ENCODE measurements around the gene ZNF513. TPM values are rescaled to one million over a fixed set of nuclear protein-coding genes. Genes with fewer than 3 reads are reported as not detected.
A peak's percentile ranks its signal among the peaks of the same experiment; 100 is the strongest.

Gene ZNF513
- total RNA-seq, 1 experiment from 2014 or later: 23.6 TPM

DNA sequence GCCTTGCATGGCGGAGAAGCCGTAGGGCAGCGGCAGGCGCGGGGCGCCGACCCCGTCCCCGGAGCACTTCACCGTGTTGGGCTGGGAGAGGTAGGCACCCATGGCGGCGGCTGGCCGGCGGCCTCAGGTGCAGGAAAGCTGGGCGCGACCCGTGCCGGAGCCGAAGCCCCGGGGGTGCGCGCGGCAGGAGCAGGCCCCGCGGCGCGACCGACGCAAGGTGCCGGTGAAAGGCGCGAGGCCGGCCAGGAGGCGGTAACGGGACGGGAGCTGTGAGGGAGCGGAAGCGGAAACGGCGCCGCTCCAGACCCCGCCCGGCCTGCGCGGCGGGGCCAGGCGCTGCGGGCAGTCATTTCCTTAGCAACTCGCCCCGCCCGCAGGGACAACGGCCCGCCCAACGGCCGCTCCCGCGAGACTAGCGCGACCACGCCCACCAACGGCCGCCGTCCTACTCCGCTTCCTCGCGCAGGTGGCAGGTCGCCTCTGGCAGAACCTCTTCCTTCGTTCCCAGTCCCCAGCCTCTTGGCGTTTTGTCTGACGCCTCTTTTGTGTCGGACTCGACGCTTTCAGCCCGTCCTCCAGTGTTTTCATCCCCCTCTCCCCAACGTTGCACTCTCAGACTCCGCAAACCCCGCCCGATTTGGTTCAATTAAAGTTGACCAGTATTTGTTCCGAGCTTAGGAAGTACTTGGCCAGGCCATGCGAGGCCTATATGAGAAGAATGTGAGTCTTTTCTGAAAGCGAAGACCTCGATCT is 29.0 kb upstream of the ZNF513 start, which contains the start of gene PPM1G:
TSS of gene PPM1G (minus strand) at position 271 of the 753 bp plus-strand sequence. CDS start at position 102, 169 bp downstream.
- ChIA-PET CTCF (interaction anchor here (0.6 to 3.9 kb wide), 7 partner anchors 9 to 274 kb away, joined by 3 to 52 read pairs (median 4); partner anchors contain the start of genes NRBP1, ZNF512 and ZNF513), POLR2A (interaction anchor here (0.6 to 2.5 kb wide), 3 partner anchors 19 to 232 kb away, joined by 3 to 28 read pairs (median 3); partner anchors contain the start of genes NRBP1 and ZNF513)
- Mint-ChIP-seq H3K4me3 (peak within 1 kb of the TSS; percentile 84), H3K9me3 (peaks cover 8% of the 10 kb centered on the region), H3K4me1 (peaks cover 18% of the 10 kb centered on the region), H3K27me3 (ENCODE audit: low read depth) (peaks cover 13% of the 10 kb centered on the region), H3K27ac (peak within 1 kb of the TSS; percentile 97), H3K36me3 (peaks cover 13% of the 10 kb centered on the region)
- DNase-seq (ENCODE audit: low spot score) (peak; percentile 98), ATAC-seq (peak; percentile 92)
- no peak for TF ChIP-seq JUN (CRISPR knock-in tag; IDR thresholded peaks at IDR 0.05)
- 0 out of 2 replicates have a peak, but pooled peaks have one; percentile 79 for TF ChIP-seq NR3C1 (CRISPR knock-in tag; conservative IDR thresholded peaks at IDR 0.05; ENCODE audit: low read depth)
- no peak for TF ChIP-seq JAZF1 (CRISPR knock-in tag; IDR thresholded peaks at IDR 0.05)
- TF ChIP-seq, protein P1, sequence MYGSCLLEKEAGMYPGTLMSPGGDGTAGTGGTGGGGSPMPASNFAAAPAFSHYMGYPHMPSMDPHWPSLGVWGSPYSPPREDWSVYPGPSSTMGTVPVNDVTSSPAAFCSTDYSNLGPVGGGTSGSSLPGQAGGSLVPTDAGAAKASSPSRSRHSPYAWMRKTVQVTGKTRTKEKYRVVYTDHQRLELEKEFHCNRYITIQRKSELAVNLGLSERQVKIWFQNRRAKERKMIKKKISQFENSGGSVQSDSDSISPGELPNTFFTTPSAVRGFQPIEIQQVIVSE (CRISPR knock-in tag; IDR thresholded peaks at IDR 0.05; ENCODE audit: borderline replicate concordance): no peak
- TF ChIP-seq, protein P2, sequence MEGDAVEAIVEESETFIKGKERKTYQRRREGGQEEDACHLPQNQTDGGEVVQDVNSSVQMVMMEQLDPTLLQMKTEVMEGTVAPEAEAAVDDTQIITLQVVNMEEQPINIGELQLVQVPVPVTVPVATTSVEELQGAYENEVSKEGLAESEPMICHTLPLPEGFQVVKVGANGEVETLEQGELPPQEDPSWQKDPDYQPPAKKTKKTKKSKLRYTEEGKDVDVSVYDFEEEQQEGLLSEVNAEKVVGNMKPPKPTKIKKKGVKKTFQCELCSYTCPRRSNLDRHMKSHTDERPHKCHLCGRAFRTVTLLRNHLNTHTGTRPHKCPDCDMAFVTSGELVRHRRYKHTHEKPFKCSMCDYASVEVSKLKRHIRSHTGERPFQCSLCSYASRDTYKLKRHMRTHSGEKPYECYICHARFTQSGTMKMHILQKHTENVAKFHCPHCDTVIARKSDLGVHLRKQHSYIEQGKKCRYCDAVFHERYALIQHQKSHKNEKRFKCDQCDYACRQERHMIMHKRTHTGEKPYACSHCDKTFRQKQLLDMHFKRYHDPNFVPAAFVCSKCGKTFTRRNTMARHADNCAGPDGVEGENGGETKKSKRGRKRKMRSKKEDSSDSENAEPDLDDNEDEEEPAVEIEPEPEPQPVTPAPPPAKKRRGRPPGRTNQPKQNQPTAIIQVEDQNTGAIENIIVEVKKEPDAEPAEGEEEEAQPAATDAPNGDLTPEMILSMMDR (IDR thresholded peaks at IDR 0.05): no peak
- TF ChIP-seq MYBL2 (CRISPR knock-in tag; IDR thresholded peaks at IDR 0.05): peak; percentile 91; the same call in 1 of the 2 replicates
- TF ChIP-seq, protein P3, sequence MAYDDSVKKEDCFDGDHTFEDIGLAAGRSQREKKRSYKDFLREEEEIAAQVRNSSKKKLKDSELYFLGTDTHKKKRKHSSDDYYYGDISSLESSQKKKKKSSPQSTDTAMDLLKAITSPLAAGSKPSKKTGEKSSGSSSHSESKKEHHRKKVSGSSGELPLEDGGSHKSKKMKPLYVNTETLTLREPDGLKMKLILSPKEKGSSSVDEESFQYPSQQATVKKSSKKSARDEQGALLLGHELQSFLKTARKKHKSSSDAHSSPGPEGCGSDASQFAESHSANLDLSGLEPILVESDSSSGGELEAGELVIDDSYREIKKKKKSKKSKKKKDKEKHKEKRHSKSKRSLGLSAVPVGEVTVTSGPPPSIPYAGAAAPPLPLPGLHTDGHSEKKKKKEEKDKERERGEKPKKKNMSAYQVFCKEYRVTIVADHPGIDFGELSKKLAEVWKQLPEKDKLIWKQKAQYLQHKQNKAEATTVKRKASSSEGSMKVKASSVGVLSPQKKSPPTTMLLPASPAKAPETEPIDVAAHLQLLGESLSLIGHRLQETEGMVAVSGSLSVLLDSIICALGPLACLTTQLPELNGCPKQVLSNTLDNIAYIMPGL (CRISPR knock-in tag; IDR thresholded peaks at IDR 0.05): peak; percentile 96; the same call in 1 of the 2 replicates
- TF ChIP-seq, protein P4, sequence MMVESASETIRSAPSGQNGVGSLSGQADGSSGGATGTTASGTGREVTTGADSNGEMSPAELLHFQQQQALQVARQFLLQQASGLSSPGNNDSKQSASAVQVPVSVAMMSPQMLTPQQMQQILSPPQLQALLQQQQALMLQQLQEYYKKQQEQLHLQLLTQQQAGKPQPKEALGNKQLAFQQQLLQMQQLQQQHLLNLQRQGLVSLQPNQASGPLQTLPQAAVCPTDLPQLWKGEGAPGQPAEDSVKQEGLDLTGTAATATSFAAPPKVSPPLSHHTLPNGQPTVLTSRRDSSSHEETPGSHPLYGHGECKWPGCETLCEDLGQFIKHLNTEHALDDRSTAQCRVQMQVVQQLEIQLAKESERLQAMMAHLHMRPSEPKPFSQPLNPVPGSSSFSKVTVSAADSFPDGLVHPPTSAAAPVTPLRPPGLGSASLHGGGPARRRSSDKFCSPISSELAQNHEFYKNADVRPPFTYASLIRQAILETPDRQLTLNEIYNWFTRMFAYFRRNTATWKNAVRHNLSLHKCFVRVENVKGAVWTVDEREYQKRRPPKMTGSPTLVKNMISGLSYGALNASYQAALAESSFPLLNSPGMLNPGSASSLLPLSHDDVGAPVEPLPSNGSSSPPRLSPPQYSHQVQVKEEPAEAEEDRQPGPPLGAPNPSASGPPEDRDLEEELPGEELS (CRISPR knock-in tag; IDR thresholded peaks at IDR 0.05): no peak; the same call in 1 of the 2 replicates
- TF ChIP-seq IRF2 (CRISPR knock-in tag; IDR thresholded peaks at IDR 0.05; ENCODE audit: borderline replicate concordance, low read depth): no peak
- no peak for TF ChIP-seq NR2C2 (CRISPR knock-in tag; IDR thresholded peaks at IDR 0.05)
- TF ChIP-seq, protein P5, sequence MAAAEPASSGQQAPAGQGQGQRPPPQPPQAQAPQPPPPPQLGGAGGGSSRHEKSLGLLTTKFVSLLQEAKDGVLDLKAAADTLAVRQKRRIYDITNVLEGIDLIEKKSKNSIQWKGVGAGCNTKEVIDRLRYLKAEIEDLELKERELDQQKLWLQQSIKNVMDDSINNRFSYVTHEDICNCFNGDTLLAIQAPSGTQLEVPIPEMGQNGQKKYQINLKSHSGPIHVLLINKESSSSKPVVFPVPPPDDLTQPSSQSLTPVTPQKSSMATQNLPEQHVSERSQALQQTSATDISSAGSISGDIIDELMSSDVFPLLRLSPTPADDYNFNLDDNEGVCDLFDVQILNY (CRISPR knock-in tag; IDR thresholded peaks at IDR 0.05): peak; percentile 95
- TF ChIP-seq, protein P6, sequence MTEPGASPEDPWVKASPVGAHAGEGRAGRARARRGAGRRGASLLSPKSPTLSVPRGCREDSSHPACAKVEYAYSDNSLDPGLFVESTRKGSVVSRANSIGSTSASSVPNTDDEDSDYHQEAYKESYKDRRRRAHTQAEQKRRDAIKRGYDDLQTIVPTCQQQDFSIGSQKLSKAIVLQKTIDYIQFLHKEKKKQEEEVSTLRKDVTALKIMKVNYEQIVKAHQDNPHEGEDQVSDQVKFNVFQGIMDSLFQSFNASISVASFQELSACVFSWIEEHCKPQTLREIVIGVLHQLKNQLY (CRISPR knock-in tag; IDR thresholded peaks at IDR 0.05): peak; percentile 88
- peak; percentile 73; the same call in 1 of the 2 replicates for TF ChIP-seq ATF1 (CRISPR knock-in tag; IDR thresholded peaks at IDR 0.05)
- TF ChIP-seq CBFB (CRISPR knock-in tag; IDR thresholded peaks at IDR 0.05; ENCODE audit: low read depth): peak; percentile 93; the same call in 1 of the 2 replicates
- no peak for TF ChIP-seq OVOL2 (CRISPR knock-in tag; IDR thresholded peaks at IDR 0.05; ENCODE audit: borderline replicate concordance)
- TF ChIP-seq, protein P7, sequence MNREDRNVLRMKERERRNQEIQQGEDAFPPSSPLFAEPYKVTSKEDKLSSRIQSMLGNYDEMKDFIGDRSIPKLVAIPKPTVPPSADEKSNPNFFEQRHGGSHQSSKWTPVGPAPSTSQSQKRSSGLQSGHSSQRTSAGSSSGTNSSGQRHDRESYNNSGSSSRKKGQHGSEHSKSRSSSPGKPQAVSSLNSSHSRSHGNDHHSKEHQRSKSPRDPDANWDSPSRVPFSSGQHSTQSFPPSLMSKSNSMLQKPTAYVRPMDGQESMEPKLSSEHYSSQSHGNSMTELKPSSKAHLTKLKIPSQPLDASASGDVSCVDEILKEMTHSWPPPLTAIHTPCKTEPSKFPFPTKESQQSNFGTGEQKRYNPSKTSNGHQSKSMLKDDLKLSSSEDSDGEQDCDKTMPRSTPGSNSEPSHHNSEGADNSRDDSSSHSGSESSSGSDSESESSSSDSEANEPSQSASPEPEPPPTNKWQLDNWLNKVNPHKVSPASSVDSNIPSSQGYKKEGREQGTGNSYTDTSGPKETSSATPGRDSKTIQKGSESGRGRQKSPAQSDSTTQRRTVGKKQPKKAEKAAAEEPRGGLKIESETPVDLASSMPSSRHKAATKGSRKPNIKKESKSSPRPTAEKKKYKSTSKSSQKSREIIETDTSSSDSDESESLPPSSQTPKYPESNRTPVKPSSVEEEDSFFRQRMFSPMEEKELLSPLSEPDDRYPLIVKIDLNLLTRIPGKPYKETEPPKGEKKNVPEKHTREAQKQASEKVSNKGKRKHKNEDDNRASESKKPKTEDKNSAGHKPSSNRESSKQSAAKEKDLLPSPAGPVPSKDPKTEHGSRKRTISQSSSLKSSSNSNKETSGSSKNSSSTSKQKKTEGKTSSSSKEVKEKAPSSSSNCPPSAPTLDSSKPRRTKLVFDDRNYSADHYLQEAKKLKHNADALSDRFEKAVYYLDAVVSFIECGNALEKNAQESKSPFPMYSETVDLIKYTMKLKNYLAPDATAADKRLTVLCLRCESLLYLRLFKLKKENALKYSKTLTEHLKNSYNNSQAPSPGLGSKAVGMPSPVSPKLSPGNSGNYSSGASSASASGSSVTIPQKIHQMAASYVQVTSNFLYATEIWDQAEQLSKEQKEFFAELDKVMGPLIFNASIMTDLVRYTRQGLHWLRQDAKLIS (CRISPR knock-in tag; IDR thresholded peaks at IDR 0.05; ENCODE audit: borderline replicate concordance): no peak
- TF ChIP-seq NR1H2 (CRISPR knock-in tag; IDR thresholded peaks at IDR 0.05): no peak
- TF ChIP-seq, protein P8, sequence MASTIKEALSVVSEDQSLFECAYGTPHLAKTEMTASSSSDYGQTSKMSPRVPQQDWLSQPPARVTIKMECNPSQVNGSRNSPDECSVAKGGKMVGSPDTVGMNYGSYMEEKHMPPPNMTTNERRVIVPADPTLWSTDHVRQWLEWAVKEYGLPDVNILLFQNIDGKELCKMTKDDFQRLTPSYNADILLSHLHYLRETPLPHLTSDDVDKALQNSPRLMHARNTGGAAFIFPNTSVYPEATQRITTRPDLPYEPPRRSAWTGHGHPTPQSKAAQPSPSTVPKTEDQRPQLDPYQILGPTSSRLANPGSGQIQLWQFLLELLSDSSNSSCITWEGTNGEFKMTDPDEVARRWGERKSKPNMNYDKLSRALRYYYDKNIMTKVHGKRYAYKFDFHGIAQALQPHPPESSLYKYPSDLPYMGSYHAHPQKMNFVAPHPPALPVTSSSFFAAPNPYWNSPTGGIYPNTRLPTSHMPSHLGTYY (CRISPR knock-in tag; IDR thresholded peaks at IDR 0.05): no peak
- no peak for TF ChIP-seq ZNF671 (CRISPR knock-in tag; IDR thresholded peaks at IDR 0.05)
- TF ChIP-seq, protein P9, sequence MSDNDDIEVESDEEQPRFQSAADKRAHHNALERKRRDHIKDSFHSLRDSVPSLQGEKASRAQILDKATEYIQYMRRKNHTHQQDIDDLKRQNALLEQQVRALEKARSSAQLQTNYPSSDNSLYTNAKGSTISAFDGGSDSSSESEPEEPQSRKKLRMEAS (CRISPR knock-in tag; IDR thresholded peaks at IDR 0.05): peak; percentile 95
- no peak; the same call in 1 of the 2 replicates for TF ChIP-seq NFYB (CRISPR knock-in tag; conservative IDR thresholded peaks at IDR 0.05; ENCODE audit: low read depth)
- peak; percentile 91 for TF ChIP-seq FOXP1 (CRISPR knock-in tag; IDR thresholded peaks at IDR 0.05; ENCODE audit: borderline replicate concordance)
- TF ChIP-seq ZNF121 (CRISPR knock-in tag; IDR thresholded peaks at IDR 0.05): no peak

Data from WTC11 (cell line).